HCT116 (cell line): Measurements from ENCODE around the gene THADA. TPM values are rescaled to one million over a fixed set of nuclear protein-coding genes. Genes with fewer than 3 reads are reported as not detected.

Experiments
- ATAC-seq: fragments of 200-7000 bp; cut with Tn5 transposase; 2 replicates; pipeline ENCODE4 v1.9.1; 2020; ENCODE audit warnings: mild to moderate bottlenecking, moderate library complexity
- BruUV-seq: library from RNA; stranded (reverse); fragments of 400-500 nt; replicated peaks from 2 replicates; lab custom pipeline; 2021; lab: Mats Ljungman, UMichigan
- CTCF ChIA-PET: fragments of 300-600 bp; sonication (Branson Sonifier 250); formaldehyde crosslinking; loops from one replicate; lab custom pipeline; 2021; ENCODE audit warnings: antibody characterized with exemption; lab: Charles Lee
- POLR2A ChIA-PET: fragments of 300-600, 350-600 bp; sonication (Branson Sonifier 250); formaldehyde crosslinking; loops from one replicate; lab custom pipeline; 2021; ENCODE audit warnings: antibody characterized with exemption; lab: Charles Lee
- RAD21 ChIA-PET, 2 experiments: fragments of 300-600 bp; sonication (Branson Sonifier 250); formaldehyde crosslinking; loops; one replicate each; lab custom pipeline; 2023; ENCODE audit warnings: low total read pairs in 2 of 2; ENCODE audit not compliant: uncharacterized antibody in 2 of 2, unreplicated experiment in 2 of 2, low non-redundant PET in 1 of 2; lab: Charles Lee
- DNase-seq: peaks from one replicate; pipeline ENCODE4 v3.0.0-alpha.2; 2010; ENCODE audit warnings: low read depth, low spot score
- H2AFZ ChIP-seq: fragments of 200-600 bp; shearing (Covaris generic), sonication (generic); 2 replicates; pipeline ENCODE4 v1.6.1; 2017; ENCODE audit warnings: low read depth, mixed run types, mixed read lengths, antibody characterized with exemption, low read length; ENCODE audit not compliant: poor library complexity, severe bottlenecking
- H3K27ac ChIP-seq: 2 replicates; pipeline ENCODE4 v1.5.1; 2012; ENCODE audit warnings: low read depth, low read length
- H3K27me3 ChIP-seq: fragments of 200-600 bp; sonication (generic); 2 replicates; pipeline ENCODE4 v1.6.1; 2016; ENCODE audit warnings: mixed run types, low read length, mixed read lengths; ENCODE audit not compliant: insufficient read depth
- H3K36me3 ChIP-seq, 2 experiments: fragments of 200-500 bp in 1 of 2; fragments of 200-600 bp in 1 of 2; sonication (Bioruptor generic) in 1 of 2; sonication (generic) in 1 of 2; 2 replicates each; pipeline versions ENCODE4 v1.5.1 to v1.6.1; 2014 to 2016; ENCODE audit warnings: low read length in 2 of 2, inconsistent platforms in 1 of 2, mixed read lengths in 1 of 2, mixed run types in 1 of 2; ENCODE audit not compliant: insufficient read depth in 2 of 2, control insufficient read depth in 1 of 2
- H3K4me1 ChIP-seq, 2 experiments: fragments of 200-600 bp in 1 of 2; sonication (generic) in 1 of 2; 2 replicates each; pipeline versions ENCODE4 v1.5.1 to v1.6.1; 2012 to 2017; ENCODE audit warnings: low read length in 2 of 2, inconsistent platforms in 1 of 2, mild to moderate bottlenecking in 1 of 2, mixed read lengths in 1 of 2, mixed run types in 1 of 2, moderate library complexity in 1 of 2; ENCODE audit not compliant: insufficient read depth in 2 of 2, control insufficient read depth in 1 of 2
- H3K4me2 ChIP-seq: fragments of 200-600 bp; sonication (generic); 2 replicates; pipeline ENCODE4 v1.6.1; 2017; ENCODE audit warnings: mixed run types, low read length, mixed read lengths
- H3K4me3 ChIP-seq, 2 experiments: fragments of 200-600 bp in 1 of 2; sonication (generic) in 1 of 2; replicated peaks in 1 of 2; 2 replicates each; pipeline ENCODE4 v1.5.1; 2011 to 2016; ENCODE audit warnings: low read length in 2 of 2, control low read depth in 1 of 2, low read depth in 1 of 2, mild to moderate bottlenecking in 1 of 2, mixed read lengths in 1 of 2, mixed run types in 1 of 2
- H3K79me2 ChIP-seq: fragments of 200-600 bp; sonication (generic); 2 replicates; pipeline ENCODE4 v1.6.1; 2017; ENCODE audit warnings: mild to moderate bottlenecking, mixed run types, low read length, moderate library complexity, mixed read lengths; ENCODE audit not compliant: insufficient read depth
- H3K9ac ChIP-seq: fragments of 200-600 bp; sonication (generic); 2 replicates; pipeline ENCODE4 v1.6.1; 2016; ENCODE audit warnings: low read length, mixed read lengths
- H3K9me2 ChIP-seq: fragments of 200-600 bp; sonication (generic), shearing (Covaris generic); 2 replicates; pipeline ENCODE4 v1.6.1; 2017; ENCODE audit warnings: mixed run types, mild to moderate bottlenecking, moderate library complexity; ENCODE audit not compliant: insufficient read depth
- H3K9me3 ChIP-seq, 2 experiments: fragments of 200-500 bp in 1 of 2; fragments of 200-600 bp in 1 of 2; sonication (Bioruptor generic) in 1 of 2; sonication (generic) in 1 of 2; 2 replicates each; pipeline ENCODE4 v1.6.1; 2014 to 2017; ENCODE audit warnings: low read length in 2 of 2, mixed read lengths in 2 of 2, inconsistent platforms in 1 of 2, low read depth in 1 of 2, mild to moderate bottlenecking in 1 of 2, mixed run types in 1 of 2, moderate library complexity in 1 of 2; ENCODE audit not compliant: control insufficient read depth in 1 of 2, insufficient read depth in 1 of 2
- H4K20me1 ChIP-seq: fragments of 200-600 bp; sonication (generic), shearing (Covaris generic); 2 replicates; pipeline ENCODE4 v1.6.1; 2017; ENCODE audit warnings: mixed run types, mild to moderate bottlenecking, moderate library complexity; ENCODE audit not compliant: insufficient read depth
- CTCF ChIP-seq, 3 experiments: fragments of 200-600 bp in 1 of 3; sonication (generic) in 1 of 3; IDR thresholded peaks in 2 of 3; conservative IDR thresholded peaks in 1 of 3; 2 replicates each; pipeline ENCODE4 v1.5.1; 2012 to 2017; ENCODE audit warnings: low read depth in 2 of 3, low read length in 2 of 3, antibody characterized with exemption in 1 of 3, borderline replicate concordance in 1 of 3, control low read depth in 1 of 3, mild to moderate bottlenecking in 1 of 3, mixed read lengths in 1 of 3, mixed run types in 1 of 3, moderate library complexity in 1 of 3; ENCODE audit not compliant: insufficient read depth in 1 of 3
- EZH2phosphoT487 ChIP-seq: fragments of 200-600 bp; IDR thresholded peaks from 2 replicates; pipeline ENCODE4 v1.6.1; 2018; ENCODE audit warnings: antibody characterized with exemption, borderline replicate concordance
- FOSL1 ChIP-seq: IDR thresholded peaks from 2 replicates; pipeline ENCODE4 v1.6.1; 2012; ENCODE audit warnings: low read depth
- JUND ChIP-seq: IDR thresholded peaks from 2 replicates; pipeline ENCODE4 v1.6.1; 2012
- SP1 ChIP-seq: IDR thresholded peaks from 2 replicates; pipeline ENCODE4 v1.6.1; 2012; ENCODE audit warnings: low read depth
- SRF ChIP-seq: IDR thresholded peaks from 2 replicates; pipeline ENCODE4 v1.6.1; 2012; ENCODE audit warnings: low read depth
- ZBTB33 ChIP-seq: IDR thresholded peaks from 2 replicates; pipeline ENCODE4 v1.6.1; 2011; ENCODE audit warnings: mild to moderate bottlenecking, low read length, moderate library complexity; ENCODE audit not compliant: insufficient replicate concordance; ENCODE audit errors: extremely low read depth
- intact Hi-C: fragments of 100-400 bp; cut with micrococcal nuclease; formaldehyde crosslinking; loops from 2 replicates; pipeline ENCODE4 v1.10.0; 2022
- total RNA-seq: library from RNA; stranded (reverse); gene quantifications from one replicate; pipeline ENCODE4 v1.2.1, GENCODE V29; 2021; ENCODE audit not compliant: unreplicated experiment

The THADA gene
- total RNA-seq, 1 experiment from 2014 or later = 30.7 TPM

GRCh38 chr2:43469094-43469493 lies 126.7 kb downstream of the THADA start:
- no peaks in the 10 kb centered on the region for H3K79me2 ChIP-seq
- peak overlapping the region; percentile 10; the same call in 1 of the 2 replicates for H3K9ac ChIP-seq
- peak overlapping the region; percentile 83 for H3K27ac ChIP-seq
- no peaks in the 10 kb centered on the region for H4K20me1 ChIP-seq
- H3K36me3 ChIP-seq = no peaks in the 10 kb centered on the region
- H2AFZ ChIP-seq = no peak overlapping the region
- no peak for TF ChIP-seq CTCF (IDR thresholded peaks at IDR 0.05 in 2 of 3, conservative IDR thresholded peaks at IDR 0.05 in 1 of 3; ENCODE audit: borderline replicate concordance in 1 of 3, insufficient read depth in 1 of 3, low read depth in 2 of 3, low read length in 2 of 3)
- TF ChIP-seq SP1 = peak; percentile 37; the same call in 1 of the 2 replicates
- TF ChIP-seq ZBTB33 = no peak
- TF ChIP-seq FOSL1 = no peak
- TF ChIP-seq SRF = no peak
- TF ChIP-seq EZH2phosphoT487 = no peak
- peak; percentile 54; the same call in 1 of the 2 replicates for TF ChIP-seq JUND
- peak overlapping the region; percentile 48 for H3K4me2 ChIP-seq
- ChIA-PET POLR2A (no interaction called here), CTCF (no interaction called here), RAD21 (no interaction called here)
- intact Hi-C loops = no loop called here
- H3K9me2 ChIP-seq = no peaks in the 10 kb centered on the region
- no peaks in the 10 kb centered on the region for H3K27me3 ChIP-seq
- DNase-seq = no peak
- H3K4me3 ChIP-seq = peak overlapping the region in 1 of 2 experiments; percentile 19; a peak in 1 of 4 replicates
- BruUV-seq = no TSS peak
- H3K9me3 ChIP-seq = no peaks in the 10 kb centered on the region
- H3K4me1 ChIP-seq = peaks cover 35 to 57% of the 10 kb centered on the region in 2 experiments
- peak; percentile 63 for ATAC-seq
